ENCODE measurements around the gene HCN2.

GRCh38 chr19:661427-662196, 71.9 kb downstream of the HCN2 start:
- TF ChIP-seq, protein P1, sequence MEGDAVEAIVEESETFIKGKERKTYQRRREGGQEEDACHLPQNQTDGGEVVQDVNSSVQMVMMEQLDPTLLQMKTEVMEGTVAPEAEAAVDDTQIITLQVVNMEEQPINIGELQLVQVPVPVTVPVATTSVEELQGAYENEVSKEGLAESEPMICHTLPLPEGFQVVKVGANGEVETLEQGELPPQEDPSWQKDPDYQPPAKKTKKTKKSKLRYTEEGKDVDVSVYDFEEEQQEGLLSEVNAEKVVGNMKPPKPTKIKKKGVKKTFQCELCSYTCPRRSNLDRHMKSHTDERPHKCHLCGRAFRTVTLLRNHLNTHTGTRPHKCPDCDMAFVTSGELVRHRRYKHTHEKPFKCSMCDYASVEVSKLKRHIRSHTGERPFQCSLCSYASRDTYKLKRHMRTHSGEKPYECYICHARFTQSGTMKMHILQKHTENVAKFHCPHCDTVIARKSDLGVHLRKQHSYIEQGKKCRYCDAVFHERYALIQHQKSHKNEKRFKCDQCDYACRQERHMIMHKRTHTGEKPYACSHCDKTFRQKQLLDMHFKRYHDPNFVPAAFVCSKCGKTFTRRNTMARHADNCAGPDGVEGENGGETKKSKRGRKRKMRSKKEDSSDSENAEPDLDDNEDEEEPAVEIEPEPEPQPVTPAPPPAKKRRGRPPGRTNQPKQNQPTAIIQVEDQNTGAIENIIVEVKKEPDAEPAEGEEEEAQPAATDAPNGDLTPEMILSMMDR (IDR thresholded peaks at IDR 0.05): no peak
- TF ChIP-seq EP300 (IDR thresholded peaks at IDR 0.05): no peak
